ENCODE measurements around the gene MDM2.

The MDM2 gene

GRCh38 chr12:68885381-68885780 lies 77.4 kb downstream of the MDM2 start:
- TF ChIP-seq POLR2A (IDR thresholded peaks at IDR 0.05; ENCODE audit: low read depth, low read length), result no peak
- DNase-seq (ENCODE audit: insufficient read length, low spot score) (no peak), FAIRE-seq (no peak)

DNA sequence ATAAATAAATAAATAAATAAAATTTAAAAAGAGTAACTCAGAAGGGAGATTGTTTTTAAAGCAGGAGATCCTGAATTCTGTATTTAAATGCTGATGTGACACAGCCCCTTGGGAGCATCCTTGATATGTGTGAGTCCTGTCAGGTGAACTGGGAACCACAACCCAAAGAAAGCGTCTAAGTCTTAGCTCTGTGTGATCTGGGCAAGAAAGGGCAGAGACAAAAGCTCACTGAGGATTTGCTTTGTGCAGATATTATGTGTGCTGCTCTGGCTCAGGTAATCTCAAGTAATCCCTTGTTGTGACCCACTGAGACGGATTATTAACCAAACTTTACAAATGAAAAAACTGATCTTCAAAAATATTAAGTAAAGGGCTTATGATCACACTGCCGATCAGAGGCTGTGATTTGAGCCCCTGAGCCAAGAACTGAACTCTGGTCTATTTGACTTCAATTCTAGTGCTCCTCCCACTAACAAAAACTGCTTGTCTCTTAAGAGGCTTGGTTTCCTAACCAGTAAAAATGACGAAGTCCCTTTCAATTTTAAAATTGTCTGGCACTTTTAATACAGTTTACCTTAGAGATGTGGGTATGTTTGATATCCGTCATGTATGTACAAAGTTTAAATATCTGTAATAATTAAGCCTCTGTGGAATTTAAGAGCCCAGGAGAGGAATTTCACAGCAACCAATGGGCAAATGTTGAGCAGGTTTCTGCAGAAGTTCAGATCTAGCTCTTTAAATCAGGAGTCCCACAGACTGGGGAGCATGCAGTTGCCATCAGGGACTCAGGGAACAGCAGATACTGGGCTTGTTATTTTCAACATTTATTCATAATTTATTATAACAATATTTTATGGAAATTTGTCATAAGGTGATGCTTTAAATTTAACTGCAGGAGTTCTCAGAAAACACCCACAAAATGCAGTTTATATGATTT lies 78.9 kb downstream of the MDM2 start:
- FAIRE-seq (no peak), DNase-seq (ENCODE audit: insufficient read length, low spot score) (no peak)
- no peak for TF ChIP-seq POLR2A (IDR thresholded peaks at IDR 0.05; ENCODE audit: low read depth, low read length)

GRCh38 chr12:68887641-68888040 lies 79.7 kb downstream of the MDM2 start:
- TF ChIP-seq POLR2A (IDR thresholded peaks at IDR 0.05; ENCODE audit: low read depth, low read length), result no peak
- no peak for FAIRE-seq
- DNase-seq (ENCODE audit: insufficient read length, low spot score), result no peak

GRCh38 chr12:68888243-68888642 lies 80.3 kb downstream of the MDM2 start:
- DNase-seq (ENCODE audit: insufficient read length, low spot score) (no peak), FAIRE-seq (no peak)
- TF ChIP-seq POLR2A (IDR thresholded peaks at IDR 0.05; ENCODE audit: low read depth, low read length), result no peak

GRCh38 chr12:68890701-68891113 lies 82.7 kb downstream of the MDM2 start:
- no peak for DNase-seq (ENCODE audit: insufficient read length, low spot score)
- TF ChIP-seq POLR2A (IDR thresholded peaks at IDR 0.05; ENCODE audit: low read depth, low read length), result no peak
- no peak for FAIRE-seq

DNA sequence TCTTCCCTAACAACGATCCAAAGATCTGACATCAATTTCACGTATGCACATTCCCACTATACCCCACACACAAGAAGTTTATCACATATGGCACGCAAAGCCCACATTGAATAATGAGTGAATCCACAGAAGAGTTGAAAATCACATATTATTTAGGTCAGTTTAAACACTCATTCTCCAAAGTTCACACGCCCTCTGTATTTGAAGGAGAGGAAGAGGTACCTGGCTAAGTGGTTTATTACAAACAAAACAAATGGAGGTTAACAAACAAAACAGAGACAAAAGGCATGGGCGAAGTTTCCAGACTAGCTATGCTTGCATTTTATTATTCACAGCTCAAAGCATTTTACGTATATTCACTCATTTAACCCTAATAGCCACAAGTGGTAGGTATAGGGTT lies 83.2 kb downstream of the MDM2 start:
- TF ChIP-seq POLR2A (IDR thresholded peaks at IDR 0.05; ENCODE audit: low read depth, low read length), result no peak
- DNase-seq (ENCODE audit: insufficient read length, low spot score) (no peak), FAIRE-seq (no peak)

- TF ChIP-seq POLR2A (IDR thresholded peaks at IDR 0.05; ENCODE audit: low read depth, low read length), result no peak
- no peak for FAIRE-seq
- no peak for DNase-seq (ENCODE audit: insufficient read length, low spot score)
These were observed 85.2 kb downstream of the MDM2 start for GRCh38 chr12:68893201-68893600.

DNA sequence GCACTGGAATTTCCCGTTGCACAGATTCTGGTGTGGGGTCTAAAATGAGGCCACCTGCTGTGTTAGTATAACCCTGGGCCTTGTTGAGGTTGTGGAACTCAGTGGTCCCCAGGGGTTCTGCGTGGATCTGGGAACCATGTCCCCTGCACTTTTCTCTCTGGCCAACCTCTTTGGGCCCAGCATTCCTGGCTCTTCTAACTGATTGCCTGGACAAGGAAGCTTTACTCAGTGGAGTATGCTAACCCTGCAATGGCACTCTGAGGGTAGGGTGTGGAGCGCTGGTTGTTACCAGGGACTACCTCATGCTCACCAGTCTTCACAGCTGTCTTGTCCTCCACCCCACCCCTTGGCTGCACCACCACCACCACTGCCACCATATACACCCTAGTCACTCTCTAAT lies 85.8 kb downstream of the MDM2 start:
- no peak for FAIRE-seq
- DNase-seq (ENCODE audit: insufficient read length, low spot score), result no peak
- TF ChIP-seq POLR2A (IDR thresholded peaks at IDR 0.05; ENCODE audit: low read depth, low read length), result no peak

- FAIRE-seq (no peak), DNase-seq (ENCODE audit: insufficient read length, low spot score) (no peak)
- no peak for TF ChIP-seq POLR2A (IDR thresholded peaks at IDR 0.05; ENCODE audit: low read depth, low read length)
These were observed 86.4 kb downstream of the MDM2 start for GRCh38 chr12:68894276-68894855.

DNA sequence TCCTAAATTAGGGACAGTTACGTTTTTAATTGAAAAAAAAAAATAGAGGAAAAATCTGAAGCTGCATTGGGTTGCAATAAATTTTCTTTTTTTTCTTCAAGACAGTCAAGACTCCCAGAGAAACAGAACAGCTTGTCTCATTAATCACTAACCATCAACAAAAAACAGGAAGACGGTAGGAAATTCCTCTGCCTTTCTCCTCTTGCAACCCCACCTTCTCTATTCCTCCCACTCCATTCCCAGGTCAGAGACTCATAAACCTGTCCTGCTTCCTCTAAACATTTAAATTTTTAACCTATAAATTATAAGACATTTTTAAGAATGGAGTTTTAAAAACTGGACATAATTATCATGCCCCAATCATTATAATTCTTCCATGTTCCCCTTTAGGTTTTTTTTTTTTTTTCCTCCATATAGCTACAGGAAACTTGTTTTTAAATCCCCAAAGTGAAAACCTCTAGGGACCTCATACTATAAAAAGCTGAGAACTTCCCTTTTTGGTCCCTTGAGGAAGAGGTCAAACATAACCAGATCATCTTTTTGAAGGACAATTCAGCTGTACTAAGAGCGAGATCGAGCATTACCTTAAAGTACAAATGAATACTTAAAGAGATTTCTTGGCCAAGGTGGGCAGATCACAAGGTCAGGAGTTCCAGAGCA lies 89.0 kb downstream of the MDM2 start:
- DNase-seq (ENCODE audit: insufficient read length, low spot score), result no peak
- TF ChIP-seq POLR2A (IDR thresholded peaks at IDR 0.05; ENCODE audit: low read depth, low read length), result no peak
- no peak for FAIRE-seq

DNA sequence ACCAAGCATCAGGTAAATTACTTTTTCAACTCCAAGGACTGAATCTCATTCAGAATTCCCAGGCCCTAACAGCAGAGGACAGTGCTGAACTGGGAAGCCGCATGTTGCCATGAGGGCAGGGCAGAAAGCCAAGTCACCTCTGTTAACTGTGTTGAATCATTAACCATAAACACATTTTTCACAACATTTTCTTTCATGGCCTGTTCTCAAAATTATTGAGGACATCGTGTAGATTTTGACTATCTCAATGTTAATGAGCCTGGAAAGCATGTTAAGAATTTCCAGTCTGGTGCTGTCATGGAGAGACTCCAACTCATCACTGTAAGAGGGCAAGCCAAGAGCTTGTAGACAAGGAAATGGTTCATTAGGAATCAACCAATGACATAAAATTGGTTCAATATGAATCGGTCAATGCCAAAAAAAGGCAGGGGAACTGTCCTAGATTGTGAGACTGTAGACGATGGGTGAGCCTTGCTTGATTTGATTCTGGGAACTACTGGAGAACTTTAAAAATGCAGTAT lies 91.3 kb downstream of the MDM2 start:
- FAIRE-seq (peak; percentile 64), DNase-seq (ENCODE audit: insufficient read length, low spot score) (no peak)
- TF ChIP-seq POLR2A (IDR thresholded peaks at IDR 0.05; ENCODE audit: low read depth, low read length), result no peak

DNA sequence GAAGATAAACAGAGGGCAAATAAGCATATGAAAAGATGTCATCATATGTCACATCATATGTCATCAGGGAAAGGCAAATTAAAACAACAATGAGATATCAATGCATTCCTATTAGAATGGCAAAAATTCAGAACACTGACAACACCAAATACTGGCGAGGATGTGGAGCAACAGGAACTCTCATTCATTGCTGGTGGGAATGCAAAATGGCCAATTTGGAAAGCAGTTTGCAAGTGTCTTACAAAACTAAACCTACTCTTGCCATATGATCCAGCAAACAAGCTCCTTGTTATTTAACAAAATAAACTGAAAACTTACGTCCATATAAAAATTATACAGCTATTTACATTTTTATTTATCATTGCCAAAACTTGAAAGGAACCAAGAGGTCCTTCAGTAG lies 92.3 kb downstream of the MDM2 start:
- no peak for TF ChIP-seq POLR2A (IDR thresholded peaks at IDR 0.05; ENCODE audit: low read depth, low read length)
- FAIRE-seq (no peak), DNase-seq (ENCODE audit: insufficient read length, low spot score) (no peak)
